Endothelial cell of umbilical vein (primary cell): Measurements from ENCODE around the gene TMC1. TPM values are rescaled to one million over a fixed set of nuclear protein-coding genes. Genes with fewer than 3 reads are reported as not detected.

Source experiments
- BruUV-seq: library from RNA; stranded (reverse); fragments of 400-500 nt; replicated peaks from 2 replicates; lab custom pipeline; 2021; lab: Mats Ljungman, UMichigan
- CTCF ChIA-PET: fragments of 300-600, 350-600 bp; sonication (Branson Sonifier 250); formaldehyde crosslinking; loops from one replicate; lab custom pipeline; 2021; ENCODE audit warnings: antibody characterized with exemption, inconsistent platforms; lab: Charles Lee
- POLR2A ChIA-PET: fragments of 300-600, 350-600 bp; sonication (Branson Sonifier 250); formaldehyde crosslinking; loops from one replicate; lab custom pipeline; 2021; ENCODE audit warnings: antibody characterized with exemption, inconsistent platforms; lab: Charles Lee
- DNase-seq: peaks from one replicate; pipeline ENCODE4 v3.0.0-alpha.2; 2011; ENCODE audit warnings: low read depth, low spot score
- FAIRE-seq: peaks from 2 replicates; lab custom pipeline; 2011; peaks lifted over from hg19 to GRCh38; lab: Jason Lieb, UNC
- H2AFZ ChIP-seq: 2 replicates; pipeline ENCODE4 v1.6.0; 2012; ENCODE audit warnings: low read depth, low read length, control low read depth, inconsistent platforms
- H3K27ac ChIP-seq: 2 replicates; pipeline ENCODE4 v1.5.1; 2011; ENCODE audit warnings: low read depth, mild to moderate bottlenecking, control low read depth, low read length, moderate library complexity; ENCODE audit not compliant: insufficient read depth
- H3K27me3 ChIP-seq, 2 experiments: 2 replicates each; pipeline versions ENCODE4 v1.6.0 to v1.6.1; 2011; ENCODE audit warnings: low read length in 2 of 2, mixed read lengths in 1 of 2; ENCODE audit not compliant: control insufficient read depth in 2 of 2, insufficient read depth in 2 of 2
- H3K36me3 ChIP-seq, 2 experiments: 2 replicates in 1 of 2; 3 replicates in 1 of 2; pipeline ENCODE4 v1.5.1; 2011; ENCODE audit warnings: low read length in 2 of 2, mild to moderate bottlenecking in 1 of 2, moderate library complexity in 1 of 2; ENCODE audit not compliant: control insufficient read depth in 2 of 2, insufficient read depth in 2 of 2; ENCODE audit errors: extremely low read depth in 1 of 2
- H3K4me1 ChIP-seq: 3 replicates; pipeline ENCODE4 v1.5.1; 2011; ENCODE audit warnings: mild to moderate bottlenecking, low read length; ENCODE audit not compliant: control insufficient read depth, insufficient read depth; ENCODE audit errors: extremely low read depth
- H3K4me2 ChIP-seq: 2 replicates; pipeline ENCODE4 v1.6.1; 2011; ENCODE audit warnings: low read length, control low read depth, mixed read lengths; ENCODE audit not compliant: insufficient read depth
- H3K4me3 ChIP-seq, 3 experiments: fragments of 200-600 bp in 1 of 3; sonication (generic), shearing (Covaris generic) in 1 of 3; replicated peaks in 1 of 3; 2 replicates each; pipeline ENCODE4 v1.5.1; 2011 to 2016; ENCODE audit warnings: control low read depth in 3 of 3, low read length in 3 of 3, mild to moderate bottlenecking in 2 of 3, inconsistent platforms in 1 of 3, low read depth in 1 of 3, moderate library complexity in 1 of 3; ENCODE audit not compliant: insufficient read depth in 1 of 3
- H3K79me2 ChIP-seq: 2 replicates; pipeline ENCODE4 v1.6.0; 2012; ENCODE audit warnings: low read length, inconsistent platforms; ENCODE audit not compliant: control insufficient read depth, insufficient read depth
- H3K9ac ChIP-seq: replicated peaks from 2 replicates; pipeline ENCODE3; 2011; ENCODE audit warnings: low read length, control low read depth; ENCODE audit not compliant: insufficient read depth; ENCODE audit errors: extremely low read depth
- H3K9me1 ChIP-seq: replicated peaks from 3 replicates; pipeline ENCODE4 v1.6.0; 2011; ENCODE audit warnings: mild to moderate bottlenecking, low read length; ENCODE audit not compliant: control insufficient read depth, insufficient read depth; ENCODE audit errors: extremely low read depth
- H3K9me3 ChIP-seq: replicated peaks from 2 replicates; pipeline ENCODE4 v1.5.1; 2012; ENCODE audit warnings: low read length, inconsistent platforms; ENCODE audit not compliant: control insufficient read depth, insufficient read depth
- H4K20me1 ChIP-seq: replicated peaks from 2 replicates; pipeline ENCODE3; 2011; ENCODE audit warnings: mild to moderate bottlenecking, low read length; ENCODE audit not compliant: control insufficient read depth, insufficient read depth; ENCODE audit errors: extremely low read depth
- EZH2 ChIP-seq: IDR thresholded peaks from 2 replicates; pipeline ENCODE4 v1.6.1; 2012; ENCODE audit warnings: borderline replicate concordance, low read depth, mild to moderate bottlenecking, moderate library complexity, low read length, inconsistent platforms; ENCODE audit not compliant: severe bottlenecking
- FOS ChIP-seq: IDR thresholded peaks from 2 replicates; pipeline ENCODE4 v1.6.1; 2011; ENCODE audit warnings: mild to moderate bottlenecking, low read length, moderate library complexity, borderline replicate concordance; ENCODE audit not compliant: insufficient read depth
- GATA2 ChIP-seq: IDR thresholded peaks from 2 replicates; pipeline ENCODE4 v1.7.0; 2011; ENCODE audit warnings: low read depth, mild to moderate bottlenecking, moderate library complexity, mixed read lengths, low read length; ENCODE audit not compliant: insufficient read length, insufficient read depth
- JUN ChIP-seq: IDR thresholded peaks from 2 replicates; pipeline ENCODE4 v1.6.1; 2011; ENCODE audit warnings: borderline replicate concordance, low read depth; ENCODE audit not compliant: insufficient read length, insufficient read depth
- MYC ChIP-seq: IDR thresholded peaks from one replicate; pipeline ENCODE4 v1.6.1; 2011; ENCODE audit warnings: mild to moderate bottlenecking, low read depth, low read length
- POLR2A ChIP-seq: IDR thresholded peaks from 2 replicates; pipeline ENCODE4 v1.6.1; 2012; ENCODE audit warnings: low read depth, mild to moderate bottlenecking, control low read depth, low read length
- POLR2AphosphoS5 ChIP-seq: IDR thresholded peaks from 2 replicates; pipeline ENCODE4 v1.6.1; 2012; ENCODE audit warnings: low read depth, mild to moderate bottlenecking, control low read depth, low read length, moderate library complexity; ENCODE audit not compliant: insufficient read depth
- dilution Hi-C: fragments of 300-500 bp; cut with MboI; formaldehyde crosslinking; loops from one replicate; pipeline ENCODE4 v1.15.0; 2019; ENCODE audit warnings: low sequenced_read_pairs; ENCODE audit not compliant: extremely low pct_ligation_motif_present
- intact Hi-C: fragments of 100-400 bp; cut with micrococcal nuclease; formaldehyde crosslinking; loops from one replicate; pipeline ENCODE4 v1.10.0; 2022
- polyA plus RNA-seq, 4 experiments: library from polyadenylated mRNA; depleted of rRNA in 3 of 4; stranded (reverse) in 3 of 4; unstranded in 1 of 4; fragments of >200 nt; gene quantifications; 2 replicates each; pipeline versions ENCODE4 v1.2.1 to v1.2.3, GENCODE V29; 2011 to 2012; ENCODE audit warnings: missing spikeins in 1 of 4
- total RNA-seq: library from RNA; stranded (reverse); gene quantifications from 2 replicates; pipeline ENCODE4 v1.2.3, GENCODE V29; 2021
- TF ChIP-seq, protein P1 (sequence below), 2 donors: IDR thresholded peaks; 1 replicate in 1 of 2; 2 replicates in 1 of 2; pipeline ENCODE4 v1.5.1; 2011; ENCODE audit warnings: low read length in 2 of 2, mild to moderate bottlenecking in 2 of 2, moderate library complexity in 2 of 2, control low read depth in 1 of 2, inconsistent platforms in 1 of 2, low read depth in 1 of 2; ENCODE audit not compliant: insufficient read depth in 1 of 2; ENCODE audit errors: extremely low read depth in 1 of 2
- TF ChIP-seq, protein P2 (sequence below): IDR thresholded peaks from 2 replicates; pipeline ENCODE4 v1.6.1; 2011; ENCODE audit not compliant: insufficient read depth, insufficient read length

Gene TMC1
- total and polyA plus RNA-seq, 2 donors (not counting 3 experiments of a cell fraction or from before 2014, with no cell fraction given) = 1.5 TPM; not detected in 1

DNA sequence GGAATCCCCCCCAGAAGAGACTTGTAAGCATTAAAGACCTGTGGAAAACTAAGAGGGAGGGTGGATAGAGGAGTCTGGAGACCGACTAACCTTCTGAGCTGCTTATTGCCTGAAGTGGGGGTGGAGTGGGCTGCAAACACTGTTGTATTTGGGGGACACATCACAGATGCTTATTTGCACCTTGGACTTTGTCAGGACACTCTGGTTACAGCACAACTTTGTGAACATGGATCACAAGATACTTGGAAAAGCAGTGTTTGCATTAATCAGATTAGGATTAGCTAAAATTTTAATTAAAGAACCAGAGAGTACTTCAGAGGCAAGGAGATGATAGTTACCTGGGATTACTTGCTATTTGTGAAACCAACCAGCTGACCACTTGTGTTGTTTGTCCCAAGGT, 30.9 kb downstream of the TMC1 start:
- intact Hi-C loops = no loop called here
- Histone ChIP-seq H2AFZ (no peak overlapping the region), H3K9me3 (no peaks in the 10 kb centered on the region), H3K9ac (no peak overlapping the region), H3K4me2 (no peak overlapping the region), H3K36me3 (no peaks in the 10 kb centered on the region), H3K9me1 (no peaks in the 10 kb centered on the region), H3K4me1 (no peaks in the 10 kb centered on the region), H4K20me1 (no peaks in the 10 kb centered on the region), H3K27ac (no peak overlapping the region), H3K79me2 (no peaks in the 10 kb centered on the region), H3K4me3 (no peak overlapping the region), H3K27me3 (no peaks in the 10 kb centered on the region)
- TF ChIP-seq FOS (no peak), POLR2AphosphoS5 (no peak), JUN (no peak), GATA2 (no peak), MYC (no peak), POLR2A (no peak), EZH2 (no peak)
- TF ChIP-seq, protein P1, sequence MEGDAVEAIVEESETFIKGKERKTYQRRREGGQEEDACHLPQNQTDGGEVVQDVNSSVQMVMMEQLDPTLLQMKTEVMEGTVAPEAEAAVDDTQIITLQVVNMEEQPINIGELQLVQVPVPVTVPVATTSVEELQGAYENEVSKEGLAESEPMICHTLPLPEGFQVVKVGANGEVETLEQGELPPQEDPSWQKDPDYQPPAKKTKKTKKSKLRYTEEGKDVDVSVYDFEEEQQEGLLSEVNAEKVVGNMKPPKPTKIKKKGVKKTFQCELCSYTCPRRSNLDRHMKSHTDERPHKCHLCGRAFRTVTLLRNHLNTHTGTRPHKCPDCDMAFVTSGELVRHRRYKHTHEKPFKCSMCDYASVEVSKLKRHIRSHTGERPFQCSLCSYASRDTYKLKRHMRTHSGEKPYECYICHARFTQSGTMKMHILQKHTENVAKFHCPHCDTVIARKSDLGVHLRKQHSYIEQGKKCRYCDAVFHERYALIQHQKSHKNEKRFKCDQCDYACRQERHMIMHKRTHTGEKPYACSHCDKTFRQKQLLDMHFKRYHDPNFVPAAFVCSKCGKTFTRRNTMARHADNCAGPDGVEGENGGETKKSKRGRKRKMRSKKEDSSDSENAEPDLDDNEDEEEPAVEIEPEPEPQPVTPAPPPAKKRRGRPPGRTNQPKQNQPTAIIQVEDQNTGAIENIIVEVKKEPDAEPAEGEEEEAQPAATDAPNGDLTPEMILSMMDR (IDR thresholded peaks at IDR 0.05; ENCODE audit: extremely low read depth in 1 of 2, insufficient read depth in 1 of 2, low read depth in 1 of 2, low read length in 2 of 2) = no peak
- TF ChIP-seq, protein P2, sequence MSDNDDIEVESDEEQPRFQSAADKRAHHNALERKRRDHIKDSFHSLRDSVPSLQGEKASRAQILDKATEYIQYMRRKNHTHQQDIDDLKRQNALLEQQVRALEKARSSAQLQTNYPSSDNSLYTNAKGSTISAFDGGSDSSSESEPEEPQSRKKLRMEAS = no peak
- ChIA-PET POLR2A (interaction anchor here (1.3 kb wide), 1 partner anchor 187 kb away, joined by 3 read pairs; the partner anchor contains the start of gene ZFAND5), CTCF (interaction anchor here (2.0 kb wide), 1 partner anchor 12 kb away, joined by 6 read pairs; no protein-coding TSS in a partner anchor)
- dilution Hi-C loops = no loop called here
- DNase-seq = no peak
- FAIRE-seq = no peak
- no TSS peak for BruUV-seq
